Endothelial cell of umbilical vein (primary cell): ENCODE results near the gene ANGPT4.

ENCODE experiments used
- POLR2A ChIP-seq: IDR thresholded peaks from 2 replicates; pipeline ENCODE4 v1.6.1; 2012; ENCODE audit warnings: low read depth, mild to moderate bottlenecking, control low read depth, low read length
- POLR2AphosphoS5 ChIP-seq: IDR thresholded peaks from 2 replicates; pipeline ENCODE4 v1.6.1; 2012; ENCODE audit warnings: low read depth, mild to moderate bottlenecking, control low read depth, low read length, moderate library complexity; ENCODE audit not compliant: insufficient read depth
- TF ChIP-seq, protein P1 (sequence below), 2 donors: IDR thresholded peaks; 1 replicate in 1 of 2; 2 replicates in 1 of 2; pipeline ENCODE4 v1.5.1; 2011; ENCODE audit warnings: low read length in 2 of 2, mild to moderate bottlenecking in 2 of 2, moderate library complexity in 2 of 2, control low read depth in 1 of 2, inconsistent platforms in 1 of 2, low read depth in 1 of 2; ENCODE audit not compliant: insufficient read depth in 1 of 2; ENCODE audit errors: extremely low read depth in 1 of 2

DNA sequence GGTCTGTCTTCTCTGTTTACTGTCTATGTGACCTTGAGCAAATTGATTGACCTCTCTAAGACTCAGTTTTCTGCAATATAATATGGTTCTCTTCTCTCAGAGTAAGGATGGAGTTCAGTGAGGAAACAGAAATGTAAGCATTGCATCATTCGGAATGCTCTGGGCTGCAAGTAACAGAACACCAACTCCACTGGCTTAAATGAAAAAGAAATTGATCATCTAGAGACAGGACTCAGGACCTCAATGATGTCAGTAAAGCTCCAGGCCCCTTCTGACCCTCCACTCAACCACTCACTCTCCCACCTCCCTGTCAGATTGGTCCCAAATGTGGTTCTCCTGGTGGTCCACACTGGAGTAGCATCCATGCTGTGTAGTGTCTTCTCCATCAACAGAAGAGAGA lies 50.7 kb downstream of the ANGPT4 start:
- TF ChIP-seq POLR2A (no peak), POLR2AphosphoS5 (no peak)
- TF ChIP-seq, protein P1, sequence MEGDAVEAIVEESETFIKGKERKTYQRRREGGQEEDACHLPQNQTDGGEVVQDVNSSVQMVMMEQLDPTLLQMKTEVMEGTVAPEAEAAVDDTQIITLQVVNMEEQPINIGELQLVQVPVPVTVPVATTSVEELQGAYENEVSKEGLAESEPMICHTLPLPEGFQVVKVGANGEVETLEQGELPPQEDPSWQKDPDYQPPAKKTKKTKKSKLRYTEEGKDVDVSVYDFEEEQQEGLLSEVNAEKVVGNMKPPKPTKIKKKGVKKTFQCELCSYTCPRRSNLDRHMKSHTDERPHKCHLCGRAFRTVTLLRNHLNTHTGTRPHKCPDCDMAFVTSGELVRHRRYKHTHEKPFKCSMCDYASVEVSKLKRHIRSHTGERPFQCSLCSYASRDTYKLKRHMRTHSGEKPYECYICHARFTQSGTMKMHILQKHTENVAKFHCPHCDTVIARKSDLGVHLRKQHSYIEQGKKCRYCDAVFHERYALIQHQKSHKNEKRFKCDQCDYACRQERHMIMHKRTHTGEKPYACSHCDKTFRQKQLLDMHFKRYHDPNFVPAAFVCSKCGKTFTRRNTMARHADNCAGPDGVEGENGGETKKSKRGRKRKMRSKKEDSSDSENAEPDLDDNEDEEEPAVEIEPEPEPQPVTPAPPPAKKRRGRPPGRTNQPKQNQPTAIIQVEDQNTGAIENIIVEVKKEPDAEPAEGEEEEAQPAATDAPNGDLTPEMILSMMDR (IDR thresholded peaks at IDR 0.05; ENCODE audit: extremely low read depth in 1 of 2, insufficient read depth in 1 of 2, low read depth in 1 of 2, low read length in 2 of 2) = no peak
